ENCODE results near the gene SLC27A1.

Gene SLC27A1

DNA sequence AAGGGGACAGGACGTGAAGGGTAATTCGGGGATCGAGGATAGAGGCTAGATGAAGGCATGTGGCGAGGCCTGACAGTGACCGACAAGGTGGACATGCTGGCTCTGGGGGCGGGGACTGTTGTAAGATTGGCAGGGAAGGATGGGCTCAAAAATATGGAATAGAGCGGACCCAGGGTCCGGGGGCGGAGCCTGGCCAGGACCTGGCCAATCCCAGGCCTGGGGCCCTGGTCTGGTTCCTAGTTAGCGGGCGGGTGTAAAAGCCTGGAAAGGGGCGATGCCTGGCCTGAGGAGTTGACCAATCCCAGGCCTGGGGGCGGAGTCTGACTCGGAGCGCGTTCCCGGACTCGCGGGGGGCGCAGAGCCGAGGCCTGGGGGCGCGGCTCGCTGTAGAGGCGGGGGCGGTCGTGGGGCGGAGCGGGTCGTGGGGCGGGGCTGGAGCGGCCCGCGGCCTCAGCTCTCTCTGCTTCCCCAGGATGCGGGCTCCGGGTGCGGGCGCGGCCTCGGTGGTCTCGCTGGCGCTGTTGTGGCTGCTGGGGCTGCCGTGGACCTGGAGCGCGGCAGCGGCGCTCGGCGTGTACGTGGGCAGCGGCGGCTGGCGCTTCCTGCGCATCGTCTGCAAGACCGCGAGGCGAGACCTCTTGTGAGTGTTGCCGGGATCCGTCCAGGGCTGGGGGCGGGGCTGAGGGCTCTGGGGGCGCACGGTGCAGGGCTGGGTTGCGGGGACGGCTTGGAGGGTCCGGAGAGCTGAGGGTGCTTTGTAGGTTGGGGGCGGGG, at the start of gene SLC27A1:
SLC27A1 (plus strand) TSS at position 457 of the 774 bp plus-strand sequence; CDS start at position 474, 17 bp downstream.
- FAIRE-seq (no peak), DNase-seq (ENCODE audit: insufficient read length, low spot score) (peak; percentile 98)

DNA sequence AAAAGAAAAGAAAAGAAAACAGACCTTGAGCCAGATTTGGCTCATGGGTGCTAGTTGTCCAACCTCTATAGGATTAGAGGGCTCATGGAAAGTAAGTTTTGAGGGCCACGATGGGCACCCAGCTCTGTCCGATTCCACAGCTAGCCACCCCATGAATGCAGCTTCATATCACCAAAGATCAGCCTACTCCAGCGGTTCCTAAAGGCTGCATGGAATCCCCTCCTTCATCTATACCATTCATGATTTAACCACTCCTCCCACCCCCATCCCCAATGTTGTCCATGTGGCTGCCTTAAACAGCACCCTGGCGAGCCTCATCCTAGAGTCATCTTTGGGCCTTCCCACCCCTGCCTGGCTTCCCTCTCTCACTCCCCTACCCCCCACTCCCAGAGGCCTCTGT, 48.4 kb upstream of the SLC27A1 start:
- FAIRE-seq: no peak
- DNase-seq (ENCODE audit: insufficient read length, low spot score): no peak

- FAIRE-seq (no peak), DNase-seq (ENCODE audit: insufficient read length, low spot score) (no peak)
These were observed 46.7 kb upstream of the SLC27A1 start for GRCh38 chr19:17423429-17424208.

DNA sequence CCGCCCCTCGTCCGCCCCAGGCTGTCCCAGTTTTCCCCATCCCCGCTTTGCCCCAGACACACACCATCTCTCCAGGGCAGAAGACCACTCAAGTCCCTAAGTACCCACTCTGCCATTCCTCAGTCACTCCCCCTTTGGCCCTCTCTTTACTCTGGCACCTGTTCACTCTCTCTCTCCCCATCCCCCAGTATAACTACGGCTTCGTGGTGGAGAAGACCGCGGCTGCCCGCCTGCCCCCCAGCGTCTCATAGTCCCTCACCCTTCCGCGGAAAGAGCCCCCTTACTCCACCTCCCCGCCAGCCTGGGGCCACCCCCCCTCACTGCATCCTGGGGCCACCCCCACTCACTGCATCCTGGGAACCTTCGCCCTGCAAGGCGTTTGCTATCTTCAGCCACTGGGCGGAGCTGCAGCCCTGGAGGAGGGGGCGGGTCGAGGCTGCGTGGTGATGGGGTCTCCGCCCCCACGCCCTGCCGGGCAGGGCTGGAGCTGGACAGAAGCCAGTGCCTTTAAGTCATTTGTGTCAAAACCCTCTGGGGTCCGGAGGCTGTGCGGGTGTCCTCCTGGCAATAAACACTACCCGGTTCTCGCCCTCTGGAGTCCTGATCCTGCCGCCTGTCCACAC, 45.5 kb upstream of the SLC27A1 start:
- DNase-seq (ENCODE audit: insufficient read length, low spot score) (no peak), FAIRE-seq (no peak)

DNA sequence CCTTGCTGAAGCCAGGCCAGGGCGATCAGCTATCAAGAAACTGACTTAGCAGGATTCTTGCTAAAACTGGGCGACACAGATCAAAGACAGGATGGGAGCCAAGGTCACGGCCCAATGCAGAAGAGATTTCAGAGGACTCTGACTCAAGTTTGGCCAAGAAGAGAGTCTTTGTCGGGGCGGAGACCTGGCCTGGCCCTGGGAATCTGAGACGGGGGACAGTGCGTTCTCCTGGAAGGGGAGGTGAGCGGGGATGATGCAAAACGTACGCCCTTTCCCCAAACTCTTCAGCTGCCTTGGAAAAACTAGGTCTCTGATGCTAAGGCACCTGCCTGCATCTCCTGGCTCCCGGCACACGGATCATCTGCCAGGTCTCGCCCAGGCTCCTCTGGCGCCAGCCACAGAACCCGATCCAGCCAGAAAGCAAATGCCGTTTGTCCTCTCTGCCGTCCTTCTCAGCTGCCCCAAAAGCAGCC, 40.6 kb upstream of the SLC27A1 start:
- DNase-seq (ENCODE audit: insufficient read length, low spot score) (no peak), FAIRE-seq (no peak)

GRCh38 chr19:17431417-17431816, 38.9 kb upstream of the SLC27A1 start:
- FAIRE-seq: no peak
- DNase-seq (ENCODE audit: insufficient read length, low spot score): no peak

DNA sequence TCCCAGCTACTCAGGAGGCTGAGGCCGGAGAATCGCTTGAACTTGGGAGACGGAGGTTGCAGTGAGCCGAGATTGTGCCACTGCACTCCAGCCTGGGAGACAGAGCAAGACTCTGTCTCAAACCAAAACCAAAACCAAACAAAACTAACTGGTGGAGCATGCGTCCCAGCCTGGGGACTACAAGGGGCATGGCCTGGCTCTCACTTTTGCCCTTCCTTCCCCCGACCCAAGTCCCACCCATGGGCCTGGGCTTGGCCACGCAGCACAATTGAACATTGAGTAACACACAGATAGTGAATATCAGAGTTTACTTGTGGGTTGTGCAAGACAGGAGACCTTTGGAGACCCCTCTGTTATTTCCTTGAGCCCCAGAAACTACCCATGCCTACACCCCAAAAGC, 35.1 kb upstream of the SLC27A1 start:
- FAIRE-seq: no peak
- no peak for DNase-seq (ENCODE audit: insufficient read length, low spot score)

GRCh38 chr19:17436094-17436873, 34.0 kb upstream of the SLC27A1 start:
- no peak for DNase-seq (ENCODE audit: insufficient read length, low spot score)
- FAIRE-seq: no peak

DNA sequence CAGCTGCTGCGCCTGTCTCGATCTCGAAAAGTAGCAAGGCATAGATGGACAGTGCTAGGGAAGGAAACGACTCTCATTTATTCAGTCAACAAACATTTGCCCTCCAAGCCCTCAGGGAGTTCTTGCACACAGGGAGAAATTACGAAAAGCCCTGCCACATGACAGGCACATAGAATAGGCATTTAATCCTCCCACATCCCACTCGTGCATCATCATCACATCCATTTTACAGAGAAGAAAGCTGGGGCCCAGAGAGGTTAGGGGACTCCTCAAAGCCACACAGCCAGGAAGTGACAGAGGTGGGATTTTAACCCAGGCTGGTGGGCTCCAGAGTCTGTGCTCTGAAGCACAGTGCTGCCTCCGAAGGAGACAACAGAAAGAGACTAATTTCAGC, 33.5 kb upstream of the SLC27A1 start:
- FAIRE-seq: no peak

DNA sequence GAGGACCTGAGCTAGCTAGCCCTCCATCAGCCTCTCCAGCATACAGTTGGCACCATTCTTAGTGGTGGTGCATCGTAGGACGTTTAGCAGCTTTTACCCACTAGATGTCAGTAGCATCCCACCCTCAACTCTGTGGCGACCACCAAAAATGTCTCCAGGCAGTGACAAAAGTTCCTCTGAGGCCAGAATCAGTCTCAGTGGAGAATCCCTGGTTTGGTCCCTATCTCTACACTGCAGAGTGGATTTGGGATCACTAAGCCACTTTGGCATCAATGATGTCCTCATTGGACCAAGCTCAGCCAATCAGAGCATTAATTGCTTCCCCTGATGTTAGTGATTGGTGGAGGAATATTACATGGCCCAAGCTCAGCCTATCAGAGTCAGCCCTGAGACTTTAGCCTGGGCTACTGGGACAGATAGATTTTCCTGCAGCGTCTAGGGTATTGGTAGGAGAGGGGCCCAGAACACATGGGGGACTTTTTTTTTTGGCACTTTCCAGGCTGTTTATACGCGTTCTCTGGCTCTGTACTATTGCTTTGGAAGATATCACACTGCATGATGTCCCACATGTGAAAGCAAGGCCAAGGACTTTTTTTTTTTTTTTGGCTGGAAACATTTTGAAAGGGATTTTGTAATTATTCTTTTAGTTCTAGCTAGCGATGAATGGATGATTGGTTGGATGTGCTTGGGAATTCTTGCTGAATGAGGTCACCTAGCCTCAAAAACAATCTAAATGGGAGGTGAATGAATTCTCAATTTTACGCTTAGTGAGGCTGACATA, 28.9 kb upstream of the SLC27A1 start:
- FAIRE-seq (peak; percentile 80), DNase-seq (ENCODE audit: insufficient read length, low spot score) (no peak)

More for the DNA sequence above, 33.5 kb upstream of the SLC27A1 start:
- DNase-seq (ENCODE audit: insufficient read length, low spot score): no peak

- peak; percentile 16 for FAIRE-seq
These were observed 24.7 kb upstream of the SLC27A1 start for GRCh38 chr19:17445526-17446165.

DNA sequence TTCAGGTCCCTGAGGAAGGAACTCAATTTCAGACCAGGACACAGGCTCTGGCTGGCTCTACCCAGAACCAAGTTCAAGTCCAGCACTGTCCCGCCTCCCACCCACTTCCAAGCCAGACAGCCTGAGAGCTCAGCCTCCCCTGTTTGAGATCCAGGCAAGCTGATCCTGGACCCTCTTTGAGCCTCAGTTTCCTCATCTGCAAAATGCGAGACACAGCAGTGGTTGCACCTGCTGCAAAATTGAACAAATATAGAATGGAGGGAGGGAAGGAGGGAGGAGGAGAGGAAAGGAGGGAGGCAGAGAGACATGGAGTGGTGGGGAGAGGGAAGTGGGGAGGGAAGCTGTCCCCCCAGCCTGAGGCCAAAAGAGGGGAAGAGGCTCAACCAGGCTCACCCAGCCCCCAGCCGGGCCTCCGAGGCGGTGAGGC, 22.6 kb upstream of the SLC27A1 start:
- FAIRE-seq (peak; percentile 4), DNase-seq (ENCODE audit: insufficient read length, low spot score) (no peak)

More at GRCh38 chr19:17445526-17446165, 24.7 kb upstream of the SLC27A1 start:
- DNase-seq (ENCODE audit: insufficient read length, low spot score): no peak

DNA sequence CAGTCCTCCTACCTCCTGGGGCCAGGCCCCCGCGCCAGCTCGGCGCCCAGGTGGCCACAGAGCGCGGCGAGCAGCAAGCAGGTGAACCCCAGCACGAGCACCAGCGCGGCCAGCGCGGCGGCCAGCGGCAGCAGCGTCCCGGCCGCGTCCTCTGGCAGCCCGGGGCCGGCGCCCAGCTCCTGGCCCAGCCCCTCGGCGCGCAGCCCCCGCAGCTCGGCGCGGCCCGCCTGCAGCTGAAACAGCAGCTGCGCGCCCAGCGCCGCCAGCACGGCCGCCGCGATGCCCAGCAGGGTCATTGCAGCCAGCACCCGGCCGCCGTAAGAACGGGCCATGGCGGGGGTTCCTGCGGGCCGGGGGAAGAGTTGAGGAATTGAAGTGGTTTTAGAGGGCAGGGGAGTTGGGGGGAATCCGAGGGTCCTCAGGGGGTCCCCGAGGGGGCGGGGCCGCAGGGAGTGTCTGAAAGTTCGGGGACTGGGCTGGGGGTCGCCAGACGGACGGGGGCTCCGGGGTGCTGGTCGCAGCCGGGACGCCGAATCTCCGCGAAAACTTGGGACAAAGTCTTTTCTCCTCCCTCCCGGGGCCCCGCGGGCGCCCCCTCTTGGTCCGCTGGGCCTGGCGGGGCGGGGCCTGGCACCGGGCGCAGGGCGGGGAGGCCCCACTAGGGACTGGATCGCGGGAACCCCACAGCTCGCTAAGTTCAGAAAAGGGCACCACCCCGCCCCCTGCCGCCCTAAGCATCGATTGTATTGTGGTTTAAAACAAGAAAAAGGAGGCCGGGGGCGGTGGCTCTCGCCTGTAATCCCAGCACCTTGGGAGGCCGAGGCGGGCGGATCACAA, 22.0 kb upstream of the SLC27A1 start, which contains the start of gene TMEM221:
TMEM221 (minus strand) TSS at position 538 of the 837 bp plus-strand sequence; CDS start at position 332, 206 bp downstream.
- peak; percentile 69 for DNase-seq (ENCODE audit: insufficient read length, low spot score)

DNA sequence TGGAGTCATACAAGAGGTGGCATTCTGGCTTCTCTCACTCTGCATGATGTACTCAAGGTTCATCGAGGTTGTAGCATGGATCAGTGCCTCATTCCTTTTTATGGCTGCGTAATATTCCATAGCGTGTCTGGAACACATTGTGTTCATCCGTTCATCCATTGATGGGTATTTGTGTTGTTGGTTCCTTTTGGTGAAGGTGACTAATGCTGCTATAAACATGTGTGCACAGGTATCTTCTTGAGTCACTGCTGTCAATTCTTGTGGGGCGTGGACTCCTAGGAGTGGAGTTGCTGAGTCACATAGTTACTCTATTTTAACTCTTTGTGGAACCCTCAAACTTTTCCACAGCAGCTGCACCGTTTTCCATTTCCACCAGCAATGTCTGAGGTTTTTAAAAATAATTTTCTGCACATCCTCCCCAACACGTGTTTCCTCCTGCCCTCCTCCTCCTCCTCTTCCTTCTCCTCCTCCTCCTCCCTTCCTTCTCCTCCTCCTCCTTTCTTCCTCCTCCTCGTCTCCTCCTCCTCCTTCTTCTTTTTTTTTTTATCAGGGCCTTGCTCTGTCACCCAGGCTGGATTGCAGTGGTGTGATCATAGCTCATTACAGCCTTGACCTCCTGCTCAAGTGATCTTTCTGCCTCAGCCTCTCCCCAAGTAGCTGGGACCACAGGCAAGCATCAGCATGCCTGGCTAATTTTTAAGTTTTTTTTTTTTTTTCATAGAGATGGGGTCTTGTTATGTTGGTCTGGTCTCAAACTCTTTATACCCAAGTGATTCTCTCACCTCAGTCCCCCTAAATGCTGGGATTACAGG, 19.9 kb upstream of the SLC27A1 start:
- DNase-seq (ENCODE audit: insufficient read length, low spot score) (no peak), FAIRE-seq (no peak)

More for the DNA sequence above, 22.0 kb upstream of the SLC27A1 start, which contains the start of gene TMEM221:
- peak; percentile 57 for FAIRE-seq

DNA sequence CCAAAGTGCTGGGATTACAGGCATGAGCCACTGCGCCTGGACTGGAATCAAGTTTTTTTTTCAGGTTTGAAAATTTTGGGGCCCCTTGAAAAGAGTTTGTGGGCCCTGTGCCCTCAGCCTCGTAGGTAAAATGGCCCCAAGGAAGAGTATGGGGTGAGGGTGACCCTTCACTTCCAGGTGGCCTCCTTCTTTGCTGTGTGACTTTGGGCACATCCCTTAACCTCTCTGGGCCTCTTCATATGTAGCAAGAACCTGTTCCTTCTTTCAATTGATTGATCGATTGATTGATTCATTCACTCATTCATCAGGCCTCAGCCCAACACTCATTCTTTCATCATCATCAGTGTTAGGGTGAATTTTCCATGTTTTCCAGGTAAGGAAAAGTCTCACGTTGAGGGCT, 18.5 kb upstream of the SLC27A1 start:
- DNase-seq (ENCODE audit: insufficient read length, low spot score) (no peak), FAIRE-seq (no peak)

DNA sequence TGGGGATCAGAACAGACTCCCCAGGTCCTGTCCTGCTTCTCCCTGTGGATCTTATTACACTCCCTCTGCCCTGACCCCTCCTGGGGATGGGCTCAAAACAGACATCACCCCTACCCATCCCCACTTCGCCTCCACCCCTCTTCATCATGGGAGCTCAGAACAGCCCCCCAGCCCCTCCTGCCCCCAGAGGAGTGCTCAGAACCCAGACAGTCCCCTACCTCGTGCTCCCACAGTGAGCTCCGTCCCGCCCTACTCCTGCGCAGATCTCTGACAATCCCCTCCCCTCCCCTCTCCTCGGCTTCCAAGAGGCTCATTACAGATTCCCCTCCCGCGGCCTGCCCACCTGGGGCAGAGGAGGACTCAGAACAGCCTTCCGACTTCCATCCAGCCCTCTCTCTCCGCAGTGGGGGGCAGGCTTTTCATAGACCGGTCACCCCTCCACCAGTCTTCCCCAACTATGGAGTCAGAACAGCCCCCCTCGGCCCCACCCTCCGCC, 15.7 kb upstream of the SLC27A1 start:
- no peak for DNase-seq (ENCODE audit: insufficient read length, low spot score)
- FAIRE-seq: no peak
